ENCODE measurements around the gene UNC79. TPM values are rescaled to one million over a fixed set of nuclear protein-coding genes. Genes with fewer than 3 reads are reported as not detected.

The UNC79 gene
- total RNA-seq, 4 donors from 2014 or later, result 0.33 to 0.73 (median 0.51) TPM

DNA sequence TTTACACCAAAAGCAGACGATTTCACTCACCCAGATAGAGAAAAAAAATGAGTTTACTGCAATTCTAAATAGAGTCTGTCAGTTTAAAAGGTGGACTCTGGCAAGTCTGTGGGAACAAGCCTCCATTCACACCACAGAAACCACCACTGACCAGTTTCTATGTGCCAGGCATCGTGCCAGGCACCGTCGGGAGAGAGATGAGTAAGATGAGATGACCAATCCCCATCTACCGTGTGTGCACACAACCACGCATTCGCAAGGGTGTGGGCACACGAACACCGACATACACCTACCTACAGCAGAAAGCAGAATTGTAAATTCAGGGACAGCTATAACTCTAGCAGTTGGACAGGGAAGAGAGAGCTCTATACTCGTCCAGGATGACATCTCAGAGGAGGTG is 299.3 kb downstream of the UNC79 start:
- H3K27me3 ChIP-seq, result no peaks in the 10 kb centered on the region
- no peak overlapping the region for H3K27ac ChIP-seq
- H3K9me3 ChIP-seq, result no peaks in the 10 kb centered on the region
- TF ChIP-seq, protein P1, sequence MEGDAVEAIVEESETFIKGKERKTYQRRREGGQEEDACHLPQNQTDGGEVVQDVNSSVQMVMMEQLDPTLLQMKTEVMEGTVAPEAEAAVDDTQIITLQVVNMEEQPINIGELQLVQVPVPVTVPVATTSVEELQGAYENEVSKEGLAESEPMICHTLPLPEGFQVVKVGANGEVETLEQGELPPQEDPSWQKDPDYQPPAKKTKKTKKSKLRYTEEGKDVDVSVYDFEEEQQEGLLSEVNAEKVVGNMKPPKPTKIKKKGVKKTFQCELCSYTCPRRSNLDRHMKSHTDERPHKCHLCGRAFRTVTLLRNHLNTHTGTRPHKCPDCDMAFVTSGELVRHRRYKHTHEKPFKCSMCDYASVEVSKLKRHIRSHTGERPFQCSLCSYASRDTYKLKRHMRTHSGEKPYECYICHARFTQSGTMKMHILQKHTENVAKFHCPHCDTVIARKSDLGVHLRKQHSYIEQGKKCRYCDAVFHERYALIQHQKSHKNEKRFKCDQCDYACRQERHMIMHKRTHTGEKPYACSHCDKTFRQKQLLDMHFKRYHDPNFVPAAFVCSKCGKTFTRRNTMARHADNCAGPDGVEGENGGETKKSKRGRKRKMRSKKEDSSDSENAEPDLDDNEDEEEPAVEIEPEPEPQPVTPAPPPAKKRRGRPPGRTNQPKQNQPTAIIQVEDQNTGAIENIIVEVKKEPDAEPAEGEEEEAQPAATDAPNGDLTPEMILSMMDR (IDR thresholded peaks at IDR 0.05 in 4 of 5, conservative IDR thresholded peaks at IDR 0.05 in 1 of 5), result no peak
- no peak for TF ChIP-seq POLR2A (IDR thresholded peaks at IDR 0.05)
- ATAC-seq (no peak), DNase-seq (no peak)
- H3K4me1 ChIP-seq, result no peaks in the 10 kb centered on the region
- intact Hi-C loops (cut with DNase I; ENCODE audit: low total_unique reads) (no loop called here), in situ Hi-C loops (cut with MboI; ENCODE audit: low sequenced_read_pairs in 4 of 4) (no loop called here)
- no peaks in the 10 kb centered on the region for H3K36me3 ChIP-seq
- H3K4me3 ChIP-seq, result no peak overlapping the region

GRCh38 chr14:93731753-93732152 is 301.0 kb downstream of the UNC79 start:
- no peak for DNase-seq
- no peak for ATAC-seq
- H3K27ac ChIP-seq, result no peak overlapping the region
- in situ Hi-C loops (cut with MboI; ENCODE audit: low sequenced_read_pairs in 4 of 4), result no loop called here
- H3K4me1 ChIP-seq, result no peaks in the 10 kb centered on the region
- H3K4me3 ChIP-seq, result no peak overlapping the region
- intact Hi-C loops (cut with DNase I; ENCODE audit: low total_unique reads), result no loop called here
- H3K27me3 ChIP-seq, result no peaks in the 10 kb centered on the region
- no peaks in the 10 kb centered on the region for H3K9me3 ChIP-seq
- TF ChIP-seq POLR2A (IDR thresholded peaks at IDR 0.05), result no peak
- TF ChIP-seq, protein P1 (IDR thresholded peaks at IDR 0.05 in 4 of 5, conservative IDR thresholded peaks at IDR 0.05 in 1 of 5), result no peak
- no peaks in the 10 kb centered on the region for H3K36me3 ChIP-seq

GRCh38 chr14:93732524-93732923 is 301.8 kb downstream of the UNC79 start:
- ATAC-seq (no peak), DNase-seq (no peak)
- H3K27ac ChIP-seq, result no peak overlapping the region
- no peak overlapping the region for H3K4me3 ChIP-seq
- intact Hi-C loops (cut with DNase I; ENCODE audit: low total_unique reads) (no loop called here), in situ Hi-C loops (cut with MboI; ENCODE audit: low sequenced_read_pairs in 4 of 4) (no loop called here)
- H3K27me3 ChIP-seq, result no peaks in the 10 kb centered on the region
- no peaks in the 10 kb centered on the region for H3K4me1 ChIP-seq
- H3K9me3 ChIP-seq, result no peaks in the 10 kb centered on the region
- no peaks in the 10 kb centered on the region for H3K36me3 ChIP-seq
- TF ChIP-seq POLR2A (IDR thresholded peaks at IDR 0.05), result no peak
- TF ChIP-seq, protein P1 (IDR thresholded peaks at IDR 0.05 in 4 of 5, conservative IDR thresholded peaks at IDR 0.05 in 1 of 5), result no peak

DNA sequence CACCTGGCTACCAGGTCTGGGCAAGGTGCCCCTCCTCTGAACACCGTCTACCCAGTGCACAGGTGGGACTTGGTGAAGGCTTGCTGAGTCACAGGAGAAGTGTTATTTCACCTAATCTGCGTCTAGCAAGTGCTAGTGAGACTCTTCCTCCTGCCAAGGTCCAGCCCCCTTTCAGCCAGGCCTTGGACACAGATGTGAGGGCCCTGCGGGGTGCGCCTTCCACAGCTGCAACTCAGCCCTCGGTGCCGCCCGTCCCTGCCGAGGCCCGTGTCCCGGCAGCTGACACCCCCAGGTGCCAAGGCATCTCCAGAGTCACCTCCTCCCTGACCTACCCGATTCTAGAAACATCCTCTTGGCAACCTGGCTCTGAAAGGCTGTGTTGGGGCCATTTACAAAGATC is 302.5 kb downstream of the UNC79 start:
- TF ChIP-seq POLR2A (IDR thresholded peaks at IDR 0.05), result no peak
- Histone ChIP-seq H3K27ac (no peak overlapping the region), H3K36me3 (no peaks in the 10 kb centered on the region), H3K9me3 (no peaks in the 10 kb centered on the region), H3K4me1 (no peaks in the 10 kb centered on the region), H3K4me3 (no peak overlapping the region), H3K27me3 (no peaks in the 10 kb centered on the region)
- in situ Hi-C loops (cut with MboI; ENCODE audit: low sequenced_read_pairs in 4 of 4) (no loop called here), intact Hi-C loops (cut with DNase I; ENCODE audit: low total_unique reads) (no loop called here)
- ATAC-seq (no peak), DNase-seq (no peak)

DNA sequence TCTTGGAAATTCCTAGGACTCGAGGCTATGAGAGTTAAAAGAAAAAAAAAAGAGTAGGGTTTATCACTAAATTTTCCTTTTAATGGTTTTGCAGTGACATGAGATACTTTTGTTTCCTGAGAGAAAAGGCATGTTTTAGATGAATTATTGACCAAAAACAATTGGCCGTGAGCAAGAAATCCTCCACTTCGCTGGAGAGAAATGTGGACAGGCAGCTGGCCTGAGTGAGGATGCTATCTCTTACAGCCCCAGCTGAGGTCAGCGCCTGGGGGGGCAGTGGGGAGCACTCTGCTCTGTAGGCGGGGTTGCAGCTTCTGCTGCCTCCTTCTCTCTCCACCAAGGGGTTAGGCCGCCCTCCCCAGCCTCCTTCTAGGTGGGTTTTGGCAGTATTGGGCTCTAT is 302.9 kb downstream of the UNC79 start:
- ATAC-seq (no peak), DNase-seq (no peak)
- Histone ChIP-seq H3K27ac (no peak overlapping the region), H3K27me3 (no peaks in the 10 kb centered on the region), H3K36me3 (no peaks in the 10 kb centered on the region), H3K4me3 (no peak overlapping the region), H3K9me3 (no peaks in the 10 kb centered on the region), H3K4me1 (no peaks in the 10 kb centered on the region)
- intact Hi-C loops (cut with DNase I; ENCODE audit: low total_unique reads), result no loop called here
- no peak for TF ChIP-seq POLR2A (IDR thresholded peaks at IDR 0.05)
- TF ChIP-seq, protein P1 (IDR thresholded peaks at IDR 0.05 in 4 of 5, conservative IDR thresholded peaks at IDR 0.05 in 1 of 5), result no peak
- in situ Hi-C loops (cut with MboI; ENCODE audit: low sequenced_read_pairs in 4 of 4), result no loop called here

Data from gastrocnemius medialis (tissue), 4 donors.